ENCODE data around the gene MAML3. TPM values are rescaled to one million over a fixed set of nuclear protein-coding genes. Genes with fewer than 3 reads are reported as not detected.
"Not testable (repeated sequence)": the region's sequence is repeated elsewhere in the genome, so short reads cannot be mapped to it uniquely, and the experiment has no call there.

Gene MAML3
- total RNA-seq, 1 donor from 2014 or later: 2.0 TPM

- peak; percentile 24 for DNase-seq (ENCODE audit: low read depth)
These were observed 192.5 kb downstream of the MAML3 start for GRCh38 chr4:139961344-139961946.

GRCh38 chr4:139959396-139959795, 194.6 kb downstream of the MAML3 start:
- DNase-seq (ENCODE audit: low read depth): peak; percentile 36

GRCh38 chr4:139958739-139959098, 195.3 kb downstream of the MAML3 start:
- DNase-seq (ENCODE audit: low read depth): peak; percentile 19

- DNase-seq (ENCODE audit: low read depth): no peak
These were observed 195.8 kb downstream of the MAML3 start for GRCh38 chr4:139957986-139958738.

- no peak for DNase-seq (ENCODE audit: low read depth)
These were observed 196.9 kb downstream of the MAML3 start for GRCh38 chr4:139957065-139957464.

- no peak for DNase-seq (ENCODE audit: low read depth)
These were observed 197.4 kb downstream of the MAML3 start for GRCh38 chr4:139956507-139957017.

- no peak for DNase-seq (ENCODE audit: low read depth)
These were observed 198.4 kb downstream of the MAML3 start for GRCh38 chr4:139955600-139955999.

GRCh38 chr4:139954512-139954911, 199.5 kb downstream of the MAML3 start:
- no peak for DNase-seq (ENCODE audit: low read depth)

- DNase-seq (ENCODE audit: low read depth): peak; percentile 49
These were observed 203.0 kb downstream of the MAML3 start for GRCh38 chr4:139951021-139951420.

- peak; percentile 52 for DNase-seq (ENCODE audit: low read depth)
These were observed 203.4 kb downstream of the MAML3 start for GRCh38 chr4:139950568-139950967.

GRCh38 chr4:139944916-139945315, 209.1 kb downstream of the MAML3 start:
- DNase-seq (ENCODE audit: low read depth): not testable (repeated sequence)

- no peak for DNase-seq (ENCODE audit: low read depth)
These were observed 210.7 kb downstream of the MAML3 start for GRCh38 chr4:139943277-139943676.

GRCh38 chr4:139942241-139942640, 211.7 kb downstream of the MAML3 start:
- no peak for DNase-seq (ENCODE audit: low read depth)

- DNase-seq (ENCODE audit: low read depth): no peak
These were observed 213.4 kb downstream of the MAML3 start for GRCh38 chr4:139940600-139940999.

- no peak for DNase-seq (ENCODE audit: low read depth)
These were observed 215.6 kb downstream of the MAML3 start for GRCh38 chr4:139938414-139938813.

GRCh38 chr4:139935911-139936310, 218.1 kb downstream of the MAML3 start:
- no peak for DNase-seq (ENCODE audit: low read depth)

- DNase-seq (ENCODE audit: low read depth): no peak
These were observed 219.2 kb downstream of the MAML3 start for GRCh38 chr4:139934708-139935195.

GRCh38 chr4:139934057-139934707, 219.8 kb downstream of the MAML3 start:
- DNase-seq (ENCODE audit: low read depth): no peak

- DNase-seq (ENCODE audit: low read depth): peak; percentile 96
These were observed 220.4 kb downstream of the MAML3 start for GRCh38 chr4:139933541-139933940.

GRCh38 chr4:139933104-139933503, 220.9 kb downstream of the MAML3 start:
- DNase-seq (ENCODE audit: low read depth): no peak

- no peak for DNase-seq (ENCODE audit: low read depth)
These were observed 229.2 kb downstream of the MAML3 start for GRCh38 chr4:139924782-139925181.

GRCh38 chr4:139922406-139923024, 231.5 kb downstream of the MAML3 start:
- peak; percentile 52 for DNase-seq (ENCODE audit: low read depth)

All from renal cortical epithelial cell (primary cell).